Activated gamma-delta T cell (primary cell): ENCODE data around the gene BRCA1.
"Not testable (repeated sequence)": the region's sequence is repeated elsewhere in the genome, so short reads cannot be mapped to it uniquely, and the experiment has no call there.

ENCODE experiments used
- DNase-seq: peaks from one replicate; lab custom pipeline; 2025; lab: John Stamatoyannopoulos, UW
- total RNA-seq, 2 donors: gene quantifications; one replicate each; lab custom pipeline; 2026; lab: John Stamatoyannopoulos, UW

Gene BRCA1
- total RNA-seq, result 13.9 to 19.8 reads per million in 2 donors

DNA sequence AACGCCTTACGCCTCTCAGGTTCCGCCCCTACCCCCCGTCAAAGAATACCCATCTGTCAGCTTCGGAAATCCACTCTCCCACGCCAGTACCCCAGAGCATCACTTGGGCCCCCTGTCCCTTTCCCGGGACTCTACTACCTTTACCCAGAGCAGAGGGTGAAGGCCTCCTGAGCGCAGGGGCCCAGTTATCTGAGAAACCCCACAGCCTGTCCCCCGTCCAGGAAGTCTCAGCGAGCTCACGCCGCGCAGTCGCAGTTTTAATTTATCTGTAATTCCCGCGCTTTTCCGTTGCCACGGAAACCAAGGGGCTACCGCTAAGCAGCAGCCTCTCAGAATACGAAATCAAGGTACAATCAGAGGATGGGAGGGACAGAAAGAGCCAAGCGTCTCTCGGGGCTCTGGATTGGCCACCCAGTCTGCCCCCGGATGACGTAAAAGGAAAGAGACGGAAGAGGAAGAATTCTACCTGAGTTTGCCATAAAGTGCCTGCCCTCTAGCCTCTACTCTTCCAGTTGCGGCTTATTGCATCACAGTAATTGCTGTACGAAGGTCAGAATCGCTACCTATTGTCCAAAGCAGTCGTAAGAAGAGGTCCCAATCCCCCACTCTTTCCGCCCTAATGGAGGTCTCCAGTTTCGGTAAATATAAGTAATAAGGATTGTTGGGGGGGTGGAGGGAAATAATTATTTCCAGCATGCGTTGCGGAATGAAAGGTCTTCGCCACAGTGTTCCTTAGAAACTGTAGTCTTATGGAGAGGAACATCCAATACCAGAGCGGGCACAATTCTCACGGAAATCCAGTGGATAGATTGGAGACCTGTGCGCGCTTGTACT lies at the start of gene BRCA1:
Gene BRCA1 (minus strand): TSS at position 232 of the 834 bp plus-strand sequence. CDS start 1,268 bp downstream, outside the sequence.
- peak; percentile 32 for DNase-seq

DNA sequence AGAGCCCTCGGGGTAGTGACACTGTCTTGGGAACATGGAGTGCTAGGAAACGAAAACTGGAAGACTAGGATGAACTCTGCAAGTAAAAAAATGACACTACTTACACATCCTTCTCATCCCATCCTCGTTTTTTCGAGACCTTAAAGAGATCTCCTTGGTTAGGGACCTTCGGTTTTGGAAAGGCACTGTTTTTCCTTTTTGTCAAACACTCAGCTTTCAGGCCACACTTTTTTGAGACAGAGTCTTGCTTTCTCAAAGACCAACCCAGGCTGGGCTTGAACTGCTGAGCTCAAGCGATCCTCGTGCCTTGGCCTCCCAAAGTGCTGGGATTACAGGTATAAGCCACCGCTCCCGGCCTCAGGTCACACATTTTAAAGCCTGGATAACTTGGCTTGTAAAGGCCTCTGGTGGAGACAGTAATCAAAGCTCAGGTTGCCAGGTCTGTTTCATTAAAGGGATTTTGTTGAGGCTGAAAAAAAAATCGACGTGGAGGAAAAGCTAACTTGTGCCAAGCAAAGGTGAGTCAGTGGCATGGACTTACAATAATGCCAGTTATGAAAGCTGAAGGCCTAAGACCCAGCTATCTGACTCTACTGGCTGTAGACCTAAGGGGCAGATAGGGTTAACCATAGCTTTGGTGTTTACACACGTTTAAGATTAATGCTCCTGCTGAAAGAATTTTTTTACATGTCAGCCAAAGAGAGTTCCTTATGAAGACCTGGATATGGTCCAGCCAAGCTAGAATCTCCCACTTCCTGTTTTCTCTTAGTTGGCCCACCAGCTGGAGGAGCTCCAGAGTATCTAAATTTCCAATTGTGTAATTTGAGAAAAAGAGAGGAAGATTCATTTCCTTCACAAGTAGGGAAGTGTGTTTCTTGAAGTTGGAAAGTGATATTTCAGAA lies 46.7 kb upstream of the BRCA1 start:
- DNase-seq, result no peak

DNA sequence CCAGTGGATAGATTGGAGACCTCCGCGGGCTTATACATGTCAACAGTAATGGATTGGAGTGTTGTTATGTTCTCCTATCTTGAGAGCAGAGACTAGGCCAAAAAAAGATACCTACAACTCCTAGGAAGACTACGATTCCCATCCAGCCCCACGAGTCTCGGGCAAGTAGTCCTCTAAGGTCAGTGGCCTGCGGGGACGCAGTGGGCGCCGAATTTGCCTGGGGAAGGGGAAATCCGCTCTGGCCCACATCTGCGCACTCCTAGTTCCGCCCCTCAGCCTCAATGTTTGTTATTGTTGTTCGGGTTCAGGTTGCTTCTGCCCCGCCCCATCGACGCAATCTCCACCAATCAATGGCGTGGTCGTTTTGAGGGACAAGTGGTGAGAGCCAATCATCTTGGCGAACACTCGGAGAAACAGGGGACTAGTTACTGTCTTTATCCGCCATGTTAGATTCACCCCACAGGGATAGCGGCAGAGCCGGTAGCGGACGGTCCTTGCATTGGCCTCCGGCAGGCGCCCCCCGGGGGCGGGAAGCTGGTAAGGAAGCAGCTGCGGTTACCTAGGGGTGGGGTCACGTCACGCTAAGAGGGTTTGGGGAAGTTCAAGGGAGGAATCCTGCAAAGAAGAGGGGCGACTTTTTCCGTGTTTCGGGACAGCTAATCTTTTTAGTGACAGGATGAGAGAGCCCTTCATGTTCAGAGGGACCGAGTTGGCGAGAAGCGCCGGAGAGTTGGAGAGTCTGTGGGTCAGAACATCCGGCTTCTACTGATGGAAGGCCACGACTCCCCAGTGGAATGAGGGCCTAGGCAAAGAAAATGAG lies 45.8 kb upstream of the BRCA1 start, which contains the start of gene NBR1:
Gene NBR1 (plus strand): TSS at position 449 of the 820 bp plus-strand sequence. CDS start 4,586 bp downstream, outside the sequence.
- DNase-seq, result peak; percentile 55

DNA sequence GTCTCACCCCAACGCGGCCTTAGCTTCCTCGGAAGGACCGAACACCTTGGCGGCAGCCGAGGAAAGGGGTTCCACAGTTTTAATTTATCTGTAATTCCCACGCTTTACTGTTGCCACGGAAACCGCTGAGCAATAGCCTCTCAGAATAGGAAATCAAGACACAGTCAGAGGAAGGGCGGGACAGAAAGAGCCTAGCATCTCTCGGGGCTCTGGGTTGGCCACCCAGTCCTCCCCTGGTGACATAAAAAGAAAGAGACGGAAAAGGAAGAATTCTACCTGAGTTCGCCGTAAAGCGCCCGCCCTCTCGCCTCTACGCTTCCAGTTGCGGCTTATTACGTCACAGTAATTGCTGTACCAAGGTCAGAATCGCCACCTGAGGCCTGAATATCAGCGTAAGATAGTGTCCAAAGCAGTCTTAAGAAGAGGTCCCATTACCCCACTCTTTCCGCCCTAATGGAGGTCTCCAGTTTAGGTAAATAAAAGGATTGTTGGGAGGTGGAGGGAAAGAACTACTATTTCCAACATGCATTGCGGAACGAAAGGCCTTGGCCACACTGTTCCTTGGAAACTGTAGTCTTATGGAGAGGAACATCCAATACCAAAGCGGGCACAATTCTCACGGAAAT lies 45.1 kb upstream of the BRCA1 start:
- DNase-seq, result peak; percentile 27

DNA sequence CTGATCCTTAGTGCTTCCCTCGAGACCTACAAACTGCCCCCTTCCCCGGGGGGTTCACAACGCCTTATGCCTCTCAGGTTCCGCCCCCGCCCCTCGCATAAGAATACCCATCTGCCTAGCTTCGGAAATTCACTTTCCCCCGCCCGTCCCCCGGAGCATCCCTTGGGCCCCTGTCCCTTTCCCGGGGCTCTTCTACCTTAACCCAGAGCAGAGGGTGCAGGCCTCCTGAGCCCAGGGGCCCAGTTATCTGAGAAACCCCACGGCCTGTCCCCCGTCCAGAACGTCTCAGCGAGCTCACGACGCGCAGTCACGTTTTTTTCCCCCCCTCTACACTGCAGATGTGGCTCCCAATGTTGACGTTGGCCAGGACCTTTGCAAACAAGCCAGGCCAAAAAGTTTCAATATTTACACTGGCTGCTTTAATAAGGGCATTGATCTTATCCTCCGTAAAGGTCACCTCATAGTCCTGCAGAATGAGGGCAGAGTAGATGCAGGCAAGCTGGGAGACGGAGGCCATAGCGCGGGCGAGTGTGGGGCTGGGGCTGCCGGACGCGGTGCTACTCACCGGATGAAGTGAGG lies 44.5 kb upstream of the BRCA1 start:
- DNase-seq, result no peak

DNA sequence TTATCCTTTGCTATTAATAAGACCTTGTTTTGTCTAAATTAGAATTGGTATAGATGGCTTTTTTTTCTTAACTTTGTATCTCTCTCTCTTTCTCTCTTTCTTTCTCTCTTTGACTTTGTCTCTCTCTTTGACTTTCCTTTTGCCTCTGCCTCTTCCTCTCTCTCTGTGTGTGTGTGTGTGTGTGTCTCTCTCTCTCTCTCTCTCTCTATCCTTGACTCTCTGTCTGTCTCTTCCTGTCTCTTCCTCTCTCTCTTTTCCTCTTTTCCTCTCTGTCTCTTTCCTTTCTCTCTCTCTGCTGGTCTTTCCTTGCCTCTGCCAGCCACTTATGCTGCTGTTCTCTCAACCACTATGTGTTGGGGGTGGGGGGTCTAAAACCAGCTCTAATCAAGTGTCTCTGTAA lies 40.8 kb upstream of the BRCA1 start:
- DNase-seq, result not testable (repeated sequence)

DNA sequence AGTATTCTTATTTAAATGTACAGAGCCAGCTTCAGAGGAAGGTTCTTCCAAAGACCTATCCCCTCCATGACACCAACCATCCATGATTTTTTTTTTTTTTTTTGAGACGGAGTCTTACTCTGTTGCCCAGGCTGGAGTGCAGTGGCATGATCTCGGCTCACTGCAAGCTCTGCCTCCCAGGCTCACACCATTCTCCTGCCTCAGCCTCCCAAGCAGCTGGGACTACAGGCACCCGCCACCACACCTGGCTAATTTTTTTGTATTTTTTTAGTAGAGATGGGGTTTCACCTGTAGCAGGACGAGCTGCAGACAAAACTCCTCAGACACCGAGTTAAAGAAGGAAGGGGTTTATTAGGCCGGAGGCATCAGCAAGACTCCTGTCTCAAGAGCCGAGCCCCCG lies 34.8 kb upstream of the BRCA1 start:
- DNase-seq, result not testable (repeated sequence)

DNA sequence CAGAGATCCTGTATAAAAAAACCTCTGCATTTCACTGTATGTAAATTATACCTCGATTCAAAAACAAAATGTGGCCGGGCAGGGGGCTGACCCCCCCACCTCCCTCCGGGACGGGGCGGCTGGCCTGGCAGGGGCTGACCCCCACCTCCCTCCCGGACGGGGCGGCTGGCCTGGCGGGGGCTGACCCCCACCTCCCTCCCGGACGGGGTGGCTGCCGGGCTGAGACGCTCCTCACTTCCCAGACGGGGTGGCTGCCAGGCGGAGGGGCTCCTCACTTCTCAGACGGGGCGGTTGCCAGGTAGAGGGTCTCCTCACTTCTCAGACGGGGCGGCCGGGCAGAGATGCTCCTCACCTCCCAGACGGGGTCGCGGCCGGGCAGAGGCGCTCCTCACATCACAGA lies 34.1 kb upstream of the BRCA1 start:
- not testable (repeated sequence) for DNase-seq

DNA sequence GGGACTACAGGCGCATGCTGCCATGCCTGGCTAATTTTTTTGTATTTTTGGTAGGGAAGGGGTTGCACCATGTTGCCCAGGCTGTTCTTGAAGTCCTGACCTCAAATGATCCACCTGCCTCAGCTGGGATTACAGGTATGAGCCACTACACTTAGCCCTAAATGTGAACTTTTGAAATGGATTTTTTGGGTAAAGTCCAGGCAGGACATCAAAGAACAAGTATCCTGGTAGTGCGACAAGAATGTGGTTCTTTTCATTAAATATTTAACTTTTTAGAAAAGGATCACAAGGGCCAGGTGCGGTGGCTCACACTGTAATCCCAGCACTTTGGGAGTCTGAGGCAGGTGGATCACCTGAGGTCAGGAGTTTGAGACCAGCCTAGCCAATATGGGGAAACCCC lies 30.5 kb upstream of the BRCA1 start:
- no peak for DNase-seq

DNA sequence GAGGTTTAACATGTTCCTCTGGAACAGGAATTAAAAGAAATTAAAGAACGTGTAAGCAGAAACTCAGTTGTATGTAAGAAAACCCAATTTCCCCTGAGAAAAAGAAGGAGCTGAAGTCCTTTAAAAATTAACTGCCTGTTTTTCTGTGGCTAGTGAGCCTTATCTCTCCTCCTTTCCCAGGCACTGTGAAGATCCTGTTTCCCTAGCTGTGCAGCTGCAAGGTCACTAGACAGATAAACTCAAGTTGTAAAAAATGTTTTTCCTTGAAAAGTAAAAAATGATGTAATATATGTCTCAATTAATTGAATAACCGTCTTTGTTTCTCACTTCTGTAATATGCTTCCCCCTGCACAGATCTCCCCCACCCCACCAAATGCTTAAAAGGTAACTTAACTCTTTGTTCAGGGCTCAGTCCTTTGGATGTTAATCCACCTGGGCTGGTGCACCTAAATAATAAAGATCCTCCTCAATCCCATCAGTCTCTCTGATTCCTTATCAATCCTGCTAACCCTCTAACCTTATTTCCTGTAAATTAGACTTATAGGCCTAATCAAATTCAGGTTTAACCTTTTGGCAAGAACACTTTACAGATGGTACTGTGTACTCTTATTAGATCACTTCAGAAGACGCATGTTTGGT lies 28.2 kb upstream of the BRCA1 start:
- DNase-seq, result not testable (repeated sequence)

DNA sequence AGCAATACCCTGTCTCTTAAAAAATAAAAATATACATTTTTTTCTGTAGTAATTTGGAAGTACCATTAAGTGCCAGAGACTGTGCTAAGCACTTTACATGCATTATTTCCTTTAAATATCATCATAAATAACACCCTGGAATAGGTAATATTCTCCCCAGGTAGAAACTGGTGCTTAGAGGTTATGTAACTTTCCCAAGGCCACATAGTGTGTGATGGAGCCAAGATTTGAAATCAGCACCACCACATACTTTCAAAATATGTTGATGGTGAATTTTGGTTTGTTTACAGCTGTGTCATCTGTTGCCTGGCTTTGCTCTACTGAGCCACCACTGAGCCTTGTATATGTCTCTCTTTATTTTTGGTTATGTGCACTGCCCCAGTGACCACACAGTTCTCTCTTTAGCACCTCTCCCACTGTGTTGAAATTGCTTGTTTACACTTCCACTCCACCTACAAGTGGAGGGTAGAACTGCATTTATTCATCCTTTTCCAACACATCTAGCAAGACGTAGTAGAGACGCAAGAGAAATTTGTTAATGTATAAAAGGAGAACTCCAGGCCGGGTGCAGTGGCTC lies 26.8 kb upstream of the BRCA1 start:
- no peak for DNase-seq

DNA sequence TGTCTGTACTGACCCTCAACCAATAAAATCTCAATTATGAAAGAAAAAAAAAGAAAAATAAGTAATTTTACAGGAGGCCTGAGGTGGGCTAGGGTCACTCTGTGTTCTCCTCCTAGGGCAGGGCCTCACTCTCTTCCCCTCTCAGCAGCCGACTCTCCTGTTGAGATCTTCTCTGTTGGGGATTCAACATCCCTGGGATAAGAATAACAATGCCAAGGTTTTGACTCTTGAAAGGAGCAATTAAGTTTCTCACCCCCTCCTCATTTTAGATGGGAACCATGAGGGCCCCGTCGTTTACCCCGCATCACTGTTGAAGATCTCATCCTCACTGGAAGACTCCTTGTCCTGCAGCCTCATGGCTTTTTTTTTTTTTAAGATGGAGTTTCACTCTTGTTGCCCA lies 21.5 kb upstream of the BRCA1 start:
- DNase-seq, result no peak

DNA sequence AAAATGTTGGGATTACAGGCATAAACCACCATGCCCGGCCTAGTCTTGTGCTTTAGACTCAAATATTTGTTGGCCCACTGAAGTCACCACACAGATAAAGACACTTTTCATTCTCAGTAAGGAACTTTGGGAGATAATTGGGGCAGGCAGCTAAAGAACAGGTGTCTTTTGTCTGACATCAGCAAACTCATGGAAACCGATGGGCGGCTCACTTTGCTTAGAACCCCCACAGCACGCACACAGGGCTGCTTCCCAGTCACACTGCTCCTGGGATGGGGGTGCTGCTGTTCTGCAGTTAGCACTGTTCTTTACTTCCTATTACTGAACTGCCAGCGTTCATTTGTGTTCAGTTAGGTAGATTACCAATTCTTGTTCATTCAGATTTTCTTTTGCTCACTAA lies 18.0 kb upstream of the BRCA1 start:
- DNase-seq, result no peak

DNA sequence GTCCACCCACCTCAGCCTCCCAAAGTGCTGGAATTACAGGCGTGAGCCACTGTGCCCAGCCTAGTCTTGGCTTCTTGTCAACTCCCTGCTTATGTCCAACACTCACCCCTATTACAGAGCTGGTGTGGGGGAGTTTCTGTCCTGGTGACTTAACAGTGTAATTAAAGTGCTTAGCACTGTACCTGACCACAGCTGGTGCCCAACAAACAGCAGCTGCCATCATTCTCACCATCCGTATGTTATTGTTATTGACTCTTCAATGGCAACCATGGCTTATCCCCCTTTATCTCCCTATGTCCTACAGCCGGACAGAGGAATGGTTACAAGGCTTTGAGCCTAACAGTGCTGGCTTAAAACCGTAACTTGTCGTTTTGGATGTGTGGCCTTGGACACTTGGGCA lies 17.0 kb upstream of the BRCA1 start:
- DNase-seq, result no peak

DNA sequence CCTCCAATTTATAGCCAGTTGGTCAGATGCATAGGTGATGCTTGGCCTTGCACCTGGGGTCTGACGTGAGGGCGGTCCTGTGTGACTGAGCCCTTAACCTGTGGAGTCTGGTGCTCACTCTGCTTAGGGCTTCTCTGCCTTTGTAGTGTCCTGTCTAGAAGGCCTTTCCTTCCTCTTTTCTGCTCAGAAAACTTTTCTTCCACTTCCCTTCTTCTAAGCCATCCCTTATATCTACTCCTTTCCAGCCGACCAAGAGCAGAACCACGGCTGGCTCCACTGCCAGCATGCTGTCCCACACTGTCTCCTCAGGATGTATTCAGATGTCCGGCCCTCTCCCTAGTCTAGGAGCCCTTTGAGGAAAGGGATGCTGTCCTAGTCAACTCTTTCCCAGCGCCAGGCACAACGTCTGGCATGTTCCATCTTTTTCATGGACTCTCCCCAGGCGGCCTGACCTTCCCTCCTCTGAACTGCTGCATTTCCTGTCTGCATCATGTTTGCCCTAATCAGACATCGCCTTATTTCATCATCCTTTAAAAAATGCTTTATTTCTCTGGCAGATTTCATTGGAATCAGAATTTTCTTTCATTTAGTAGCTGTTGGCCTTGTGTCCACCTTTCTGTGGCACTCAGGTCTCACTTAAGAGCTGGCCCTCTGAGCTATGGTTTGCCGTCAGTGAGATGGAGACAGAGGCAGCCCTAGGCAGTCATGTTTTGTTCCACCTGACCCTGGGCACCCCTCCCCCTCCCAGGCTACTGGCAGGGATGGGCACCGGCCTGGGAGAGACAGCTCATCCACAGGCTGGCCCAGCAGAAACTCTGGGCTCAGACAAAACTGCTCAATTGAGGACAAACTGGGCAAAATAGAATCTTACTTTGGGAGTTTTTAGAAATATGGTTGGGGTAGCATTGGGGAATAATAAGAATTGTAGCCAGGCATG lies 15.5 kb upstream of the BRCA1 start:
- no peak for DNase-seq

DNA sequence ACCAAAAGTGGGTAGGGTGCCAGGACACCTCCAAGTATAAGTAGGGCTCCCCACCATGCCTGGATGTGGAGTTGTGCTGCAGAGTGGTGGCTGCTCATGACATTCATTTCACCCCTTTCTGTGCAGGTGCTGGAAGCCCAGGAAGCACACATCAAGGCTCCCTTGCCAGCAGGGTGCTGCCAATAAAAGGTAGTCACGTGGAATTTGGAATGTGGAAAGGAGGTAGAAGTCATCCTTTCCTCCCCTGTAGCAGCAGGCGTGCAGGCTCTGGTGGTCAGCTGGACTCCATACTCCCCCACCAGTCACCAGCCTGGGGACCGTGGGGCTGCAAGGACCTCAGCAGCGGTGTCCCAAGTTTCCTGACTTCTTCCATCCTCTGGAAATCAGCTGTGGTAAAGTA lies 13.4 kb upstream of the BRCA1 start:
- not testable (repeated sequence) for DNase-seq

DNA sequence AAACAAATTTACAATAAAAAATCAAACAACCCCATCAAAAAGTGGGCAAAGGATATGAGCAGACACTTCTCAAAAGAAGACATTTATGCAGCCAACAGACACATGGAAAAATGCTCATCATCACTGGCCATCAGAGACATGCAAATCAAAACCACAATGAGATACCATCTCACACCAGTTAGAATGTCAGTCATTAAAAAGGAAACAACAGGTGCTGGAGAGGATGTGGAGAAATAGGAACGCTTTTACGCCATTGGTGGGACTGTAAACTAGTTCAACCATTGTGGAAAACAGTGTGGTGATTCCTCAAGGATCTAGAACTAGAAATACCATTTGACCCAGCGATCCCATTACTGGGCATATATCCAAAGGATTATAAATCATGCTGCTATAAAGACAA lies 11.4 kb upstream of the BRCA1 start:
- DNase-seq, result not testable (repeated sequence)

DNA sequence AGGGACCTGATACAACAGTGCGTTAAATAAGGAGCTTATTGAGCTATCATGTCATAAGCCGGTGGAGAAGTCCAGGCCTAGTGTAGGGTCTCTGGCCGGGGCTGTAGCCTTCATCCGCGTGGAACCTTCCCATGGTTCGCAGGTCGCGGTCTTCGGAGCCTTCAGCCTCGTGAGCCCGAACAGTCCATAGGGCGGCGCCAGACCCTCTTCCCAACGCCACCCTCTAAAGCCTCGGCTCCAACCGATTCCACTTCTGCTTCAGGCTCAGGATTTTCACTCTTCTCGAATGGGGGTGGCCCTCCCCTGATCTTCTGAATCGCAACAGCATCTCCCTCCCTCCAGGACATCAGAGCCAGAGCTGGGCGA lies 10.3 kb upstream of the BRCA1 start:
- no peak for DNase-seq
